CD4-positive, alpha-beta T cell treated with Interleukin-17A for 4 hours (primary cell): ENCODE measurements around the gene LMNTD1.
"Not testable (repeated sequence)": the region's sequence is repeated elsewhere in the genome, so short reads cannot be mapped to it uniquely, and the experiment has no call there.

Experiments
- DNase-seq: peaks from one replicate; pipeline ENCODE4 v3.0.0-alpha.2; 2020; ENCODE audit warnings: mixed read lengths

Gene LMNTD1

DNA sequence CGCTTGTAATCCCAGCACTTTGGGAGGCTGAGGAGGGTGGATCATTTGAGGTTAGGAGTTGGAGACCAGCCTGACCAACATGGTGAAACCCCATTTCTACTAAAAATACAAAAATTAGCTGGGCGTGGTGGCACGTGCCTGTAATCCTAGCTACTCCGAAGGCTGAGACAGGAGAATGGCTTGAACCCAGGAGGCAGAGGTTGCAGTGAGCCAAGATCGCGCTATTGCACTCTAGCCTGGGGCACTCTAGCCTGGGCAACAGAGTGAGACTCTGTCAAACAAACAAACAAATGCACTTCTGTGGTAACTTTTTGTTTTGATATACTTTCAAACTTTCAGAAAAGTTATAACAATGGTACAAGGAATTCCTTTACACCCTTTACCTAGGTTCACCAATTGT lies 126.3 kb downstream of the LMNTD1 start:
- not testable (repeated sequence) for DNase-seq
